NB4 (cell line): ENCODE results near the gene PARP1.

ENCODE experiments used
- DNase-seq: peaks from one replicate; pipeline ENCODE4 v3.0.0; 2010; ENCODE audit warnings: low read depth
- H3K4me3 ChIP-seq: one replicate; pipeline ENCODE4 v1.5.1; 2011; ENCODE audit warnings: mild to moderate bottlenecking, low read depth, low read length, moderate library complexity
- CTCF ChIP-seq: IDR thresholded peaks from one replicate; pipeline ENCODE4 v1.5.1; 2012; ENCODE audit warnings: low read depth, low read length
- MAX ChIP-seq: IDR thresholded peaks from 2 replicates; pipeline ENCODE4 v1.6.1; 2011; ENCODE audit warnings: low read depth, low read length
- MYC ChIP-seq: IDR thresholded peaks from 2 replicates; pipeline ENCODE4 v1.6.1; 2011; ENCODE audit warnings: low read depth, low read length
- POLR2A ChIP-seq: IDR thresholded peaks from 2 replicates; pipeline ENCODE4 v1.6.1; 2011; ENCODE audit warnings: mild to moderate bottlenecking; ENCODE audit not compliant: insufficient read length; ENCODE audit errors: extremely low read depth

PARP1 gene

GRCh38 chr1:226324479-226324878 lies 83.4 kb downstream of the PARP1 start:
- DNase-seq, result no peak
- TF ChIP-seq POLR2A (no peak), MAX (no peak), MYC (no peak), CTCF (no peak)

GRCh38 chr1:226322986-226323385 lies 84.9 kb downstream of the PARP1 start:
- no peak for DNase-seq
- TF ChIP-seq MAX, result no peak
- no peak for TF ChIP-seq POLR2A
- TF ChIP-seq CTCF, result no peak
- no peak for TF ChIP-seq MYC
- no peak overlapping the region for H3K4me3 ChIP-seq

More at GRCh38 chr1:226324479-226324878, 83.4 kb downstream of the PARP1 start:
- H3K4me3 ChIP-seq, result no peak overlapping the region

- H3K4me3 ChIP-seq, result no peak overlapping the region
- TF ChIP-seq POLR2A (no peak), MAX (no peak), MYC (no peak), CTCF (no peak)
- DNase-seq, result no peak
Measured at GRCh38 chr1:226320930-226321329, 87.0 kb downstream of the PARP1 start.

- no peak overlapping the region for H3K4me3 ChIP-seq
Measured at GRCh38 chr1:226318471-226318870, 89.4 kb downstream of the PARP1 start.

GRCh38 chr1:226314055-226314454 lies 93.8 kb downstream of the PARP1 start:
- H3K4me3 ChIP-seq, result no peak overlapping the region
- no peak for DNase-seq
- no peak for TF ChIP-seq CTCF
- no peak for TF ChIP-seq MYC
- no peak for TF ChIP-seq POLR2A
- no peak for TF ChIP-seq MAX

More at GRCh38 chr1:226318471-226318870, 89.4 kb downstream of the PARP1 start:
- TF ChIP-seq POLR2A (no peak), CTCF (no peak), MYC (no peak), MAX (no peak)
- DNase-seq, result no peak

GRCh38 chr1:226312065-226312464 lies 95.8 kb downstream of the PARP1 start:
- no peak for DNase-seq
- no peak overlapping the region for H3K4me3 ChIP-seq
- TF ChIP-seq MYC (no peak), CTCF (no peak)
